ENCODE measurements around the gene MT1H. TPM values are rescaled to one million over a fixed set of nuclear protein-coding genes. Genes with fewer than 3 reads are reported as not detected.

Gene MT1H
- polyA plus RNA-seq, 1 donor (not counting 4 experiments of a cell fraction or from before 2014, with no cell fraction given), result 0.79 TPM

DNA sequence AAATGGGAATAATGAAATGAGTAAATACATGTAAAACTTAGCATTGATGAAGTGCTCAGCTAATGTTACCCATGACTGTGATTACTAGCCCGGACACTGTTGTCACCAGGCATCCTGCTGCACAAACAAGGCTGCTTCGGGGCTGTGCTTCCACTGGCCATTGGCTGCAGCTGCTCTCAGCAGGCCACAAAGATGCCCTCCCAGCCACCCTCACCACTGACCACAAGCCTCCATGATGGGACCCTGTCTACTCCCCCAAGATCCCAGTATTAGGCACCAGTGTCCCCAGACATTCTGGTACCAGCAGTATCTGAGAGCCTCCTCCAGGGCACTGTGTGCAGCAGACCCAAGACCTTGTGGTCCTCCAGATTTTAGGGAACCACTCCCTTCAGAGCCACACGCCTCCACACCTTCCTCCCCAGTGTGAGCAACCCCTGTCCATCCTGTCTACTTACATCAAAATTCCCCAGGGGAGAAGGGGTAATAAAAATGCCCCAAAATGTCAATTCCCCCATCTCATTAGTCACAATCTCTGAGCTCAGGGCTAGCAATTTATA, 40.6 kb downstream of the MT1H start:
- no peak for FAIRE-seq

DNA sequence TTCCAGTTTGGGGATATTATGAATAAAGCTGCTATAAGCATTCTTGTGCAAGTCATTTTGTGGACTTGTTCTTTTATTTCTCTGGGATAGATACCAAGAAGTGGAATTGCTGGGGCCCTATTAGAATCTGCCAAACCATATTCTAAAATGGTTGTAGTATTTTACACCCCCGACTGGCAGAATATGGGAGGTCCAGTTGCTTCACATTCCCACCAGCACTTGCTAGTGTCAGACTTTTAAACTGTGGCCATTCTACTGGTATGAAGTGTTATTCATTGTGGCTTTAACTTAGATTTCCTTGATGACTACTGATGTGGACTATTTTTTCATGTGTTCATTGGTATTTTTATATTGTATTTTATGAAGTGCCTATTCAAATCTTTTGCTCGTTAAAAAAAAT, 42.2 kb downstream of the MT1H start:
- Histone ChIP-seq H3K4me1 (ENCODE audit: control insufficient read depth, extremely low read depth, insufficient read depth, low read length) (peaks cover 10% of the 10 kb centered on the region), H4K20me1 (ENCODE audit: control insufficient read depth, extremely low read depth, insufficient read depth, low read length) (no peaks in the 10 kb centered on the region), H3K9me1 (ENCODE audit: control insufficient read depth, extremely low read depth, insufficient read depth, low read length) (no peaks in the 10 kb centered on the region), H3K27ac (ENCODE audit: control insufficient read depth, insufficient read depth, low read length) (no peak overlapping the region), H3K4me2 (ENCODE audit: control insufficient read depth, extremely low read depth, insufficient read depth, low read depth, low read length) (no peak overlapping the region), H3K9me3 (ENCODE audit: control insufficient read depth, low read depth, low read length) (no peaks in the 10 kb centered on the region), H3K27me3 (ENCODE audit: control insufficient read depth, extremely low read depth, insufficient read depth, low read length) (peaks cover 5% of the 10 kb centered on the region), H3K36me3 (ENCODE audit: control insufficient read depth in 2 of 2, extremely low read depth in 1 of 2, insufficient read depth in 2 of 2, low read length in 2 of 2) (no peaks in the 10 kb centered on the region), H3K4me3 (ENCODE audit: control insufficient read depth in 2 of 3, extremely low read depth in 1 of 3, insufficient read depth in 2 of 3, low read depth in 1 of 3, low read length in 3 of 3) (no peak overlapping the region), H2AFZ (ENCODE audit: control insufficient read depth, low read length) (no peak overlapping the region), H3K9ac (ENCODE audit: control insufficient read depth, extremely low read depth, insufficient read depth, low read length) (no peak overlapping the region), H3K79me2 (ENCODE audit: control insufficient read depth, insufficient read depth, low read length) (no peaks in the 10 kb centered on the region)
- no peak for TF ChIP-seq EZH2 (IDR thresholded peaks at IDR 0.05; ENCODE audit: low read length)
- TF ChIP-seq, protein P1, sequence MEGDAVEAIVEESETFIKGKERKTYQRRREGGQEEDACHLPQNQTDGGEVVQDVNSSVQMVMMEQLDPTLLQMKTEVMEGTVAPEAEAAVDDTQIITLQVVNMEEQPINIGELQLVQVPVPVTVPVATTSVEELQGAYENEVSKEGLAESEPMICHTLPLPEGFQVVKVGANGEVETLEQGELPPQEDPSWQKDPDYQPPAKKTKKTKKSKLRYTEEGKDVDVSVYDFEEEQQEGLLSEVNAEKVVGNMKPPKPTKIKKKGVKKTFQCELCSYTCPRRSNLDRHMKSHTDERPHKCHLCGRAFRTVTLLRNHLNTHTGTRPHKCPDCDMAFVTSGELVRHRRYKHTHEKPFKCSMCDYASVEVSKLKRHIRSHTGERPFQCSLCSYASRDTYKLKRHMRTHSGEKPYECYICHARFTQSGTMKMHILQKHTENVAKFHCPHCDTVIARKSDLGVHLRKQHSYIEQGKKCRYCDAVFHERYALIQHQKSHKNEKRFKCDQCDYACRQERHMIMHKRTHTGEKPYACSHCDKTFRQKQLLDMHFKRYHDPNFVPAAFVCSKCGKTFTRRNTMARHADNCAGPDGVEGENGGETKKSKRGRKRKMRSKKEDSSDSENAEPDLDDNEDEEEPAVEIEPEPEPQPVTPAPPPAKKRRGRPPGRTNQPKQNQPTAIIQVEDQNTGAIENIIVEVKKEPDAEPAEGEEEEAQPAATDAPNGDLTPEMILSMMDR (optimal IDR thresholded peaks at IDR 0.05 in 1 of 3, IDR thresholded peaks at IDR 0.05 in 1 of 3, conservative IDR thresholded peaks at IDR 0.05 in 1 of 3; ENCODE audit: extremely low read depth in 1 of 3, insufficient read depth in 2 of 3, low read length in 3 of 3), result no peak
- no peak for DNase-seq (ENCODE audit: low read depth, low spot score)
- no peak for FAIRE-seq
- dilution Hi-C loops (cut with MboI; ENCODE audit: extremely low pct_ligation_motif_present, low sequenced_read_pairs), result no loop called here

More for the DNA sequence above, 40.6 kb downstream of the MT1H start:
- Histone ChIP-seq H3K9me1 (ENCODE audit: control insufficient read depth, extremely low read depth, insufficient read depth, low read length) (no peaks in the 10 kb centered on the region), H2AFZ (ENCODE audit: control insufficient read depth, low read length) (no peak overlapping the region), H3K36me3 (ENCODE audit: control insufficient read depth in 2 of 2, extremely low read depth in 1 of 2, insufficient read depth in 2 of 2, low read length in 2 of 2) (no peaks in the 10 kb centered on the region), H3K4me2 (ENCODE audit: control insufficient read depth, extremely low read depth, insufficient read depth, low read depth, low read length) (no peak overlapping the region), H3K79me2 (ENCODE audit: control insufficient read depth, insufficient read depth, low read length) (no peaks in the 10 kb centered on the region), H4K20me1 (ENCODE audit: control insufficient read depth, extremely low read depth, insufficient read depth, low read length) (no peaks in the 10 kb centered on the region), H3K4me3 (ENCODE audit: control insufficient read depth in 2 of 3, extremely low read depth in 1 of 3, insufficient read depth in 2 of 3, low read depth in 1 of 3, low read length in 3 of 3) (no peak overlapping the region), H3K27ac (ENCODE audit: control insufficient read depth, insufficient read depth, low read length) (no peak overlapping the region), H3K27me3 (ENCODE audit: control insufficient read depth, extremely low read depth, insufficient read depth, low read length) (peaks cover 5% of the 10 kb centered on the region), H3K9ac (ENCODE audit: control insufficient read depth, extremely low read depth, insufficient read depth, low read length) (no peak overlapping the region), H3K9me3 (ENCODE audit: control insufficient read depth, low read depth, low read length) (no peaks in the 10 kb centered on the region), H3K4me1 (ENCODE audit: control insufficient read depth, extremely low read depth, insufficient read depth, low read length) (peaks cover 10% of the 10 kb centered on the region)
- no peak for TF ChIP-seq EZH2 (IDR thresholded peaks at IDR 0.05; ENCODE audit: low read length)
- TF ChIP-seq, protein P1 (optimal IDR thresholded peaks at IDR 0.05 in 1 of 3, IDR thresholded peaks at IDR 0.05 in 1 of 3, conservative IDR thresholded peaks at IDR 0.05 in 1 of 3; ENCODE audit: extremely low read depth in 1 of 3, insufficient read depth in 2 of 3, low read length in 3 of 3), result no peak
- dilution Hi-C loops (cut with MboI; ENCODE audit: extremely low pct_ligation_motif_present, low sequenced_read_pairs), result no loop called here
- DNase-seq (ENCODE audit: low read depth, low spot score), result no peak
